SW 1271 (cell line): ENCODE data around the gene TP53TG3C.
"Not testable (repeated sequence)": the region's sequence is repeated elsewhere in the genome, so short reads cannot be mapped to it uniquely, and the experiment has no call there.

Source experiments
- DNase-seq, 2 experiments: peaks; one replicate each; lab custom pipeline; 2025; lab: John Stamatoyannopoulos, UW

Gene TP53TG3C

DNA sequence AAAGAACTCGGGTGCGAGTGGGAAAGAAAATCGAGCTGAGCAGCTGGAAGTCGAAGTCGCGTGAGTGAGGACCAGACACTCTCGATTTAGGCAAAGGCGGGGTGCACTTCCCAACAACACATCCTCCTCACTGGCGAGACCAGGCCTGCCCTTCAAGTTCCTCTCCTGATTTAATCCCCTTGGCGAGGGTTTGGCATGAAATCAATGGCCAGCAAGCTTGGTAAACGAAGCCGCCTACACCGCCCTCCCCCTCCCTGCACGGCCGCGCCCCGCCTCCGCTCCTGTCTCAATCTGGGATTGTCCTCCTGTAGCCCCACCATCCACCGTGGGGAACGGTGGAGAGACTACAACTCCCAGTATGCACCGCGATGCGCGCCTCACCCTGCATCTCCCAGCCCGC lies at the start of gene TP53TG3C:
TP53TG3C (plus strand) TSS at position 301 of the 400 bp plus-strand sequence; CDS start at position 369, 68 bp downstream.
- not testable (repeated sequence) for DNase-seq
